Fibroblast of skin of left biceps (primary cell): ENCODE data around the gene MROH7.

Experiments
- DNase-seq, 2 experiments: peaks; one replicate each; pipeline ENCODE4 v3.0.0-alpha.2; 2013; ENCODE audit warnings: low read depth in 2 of 2

Gene MROH7

GRCh38 chr1:54697896-54698295 is 56.3 kb downstream of the MROH7 start:
- DNase-seq, result no peak

DNA sequence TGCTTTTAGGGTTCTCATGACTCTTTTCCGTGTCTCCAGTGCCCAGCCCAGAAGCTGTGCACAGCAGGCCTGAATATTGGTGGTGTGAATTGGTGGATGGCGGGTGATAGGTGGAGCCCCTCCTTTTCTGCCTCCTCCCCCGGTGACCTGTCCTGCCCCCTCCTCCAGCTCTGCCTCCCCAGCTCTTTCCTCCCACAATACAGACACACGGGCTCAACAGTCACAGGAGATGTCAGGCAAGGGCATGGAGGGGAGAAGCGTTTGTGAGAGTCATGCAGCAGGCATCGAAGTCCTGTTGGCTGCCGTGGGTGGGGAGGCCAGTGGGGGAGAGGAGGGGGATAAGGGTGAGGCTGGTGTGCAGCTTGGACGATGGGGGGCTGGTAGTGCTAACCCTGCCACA is 56.8 kb downstream of the MROH7 start:
- DNase-seq, result no peak

DNA sequence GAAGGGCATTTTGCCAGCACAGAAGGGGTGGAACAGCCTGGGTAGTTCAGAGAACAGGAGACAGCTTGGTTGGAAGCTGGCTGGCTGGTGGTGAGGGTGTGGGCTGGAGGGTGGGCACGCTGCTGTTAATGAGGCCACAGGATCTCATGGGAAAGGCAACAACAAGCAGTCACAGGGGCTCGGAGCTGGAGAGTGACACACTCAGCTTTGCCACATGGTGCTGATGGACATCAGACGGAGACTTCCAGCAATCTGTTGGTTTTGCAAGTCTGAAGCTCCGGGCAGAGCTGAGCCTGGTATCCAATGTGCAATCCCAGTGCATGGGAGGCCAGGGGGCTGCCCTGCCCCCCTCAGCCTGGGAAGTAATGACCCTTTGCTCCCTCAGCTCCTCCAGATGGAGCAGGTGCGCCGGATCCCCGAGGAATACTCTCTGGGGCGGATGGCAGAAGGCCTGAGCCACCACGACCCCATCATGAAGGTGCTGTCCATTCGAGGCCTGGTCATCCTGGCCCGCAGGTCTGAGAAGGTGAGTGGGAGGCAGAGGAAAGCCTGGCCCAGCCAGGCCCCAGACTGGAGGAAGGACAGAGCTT is 58.4 kb downstream of the MROH7 start:
- no peak for DNase-seq

DNA sequence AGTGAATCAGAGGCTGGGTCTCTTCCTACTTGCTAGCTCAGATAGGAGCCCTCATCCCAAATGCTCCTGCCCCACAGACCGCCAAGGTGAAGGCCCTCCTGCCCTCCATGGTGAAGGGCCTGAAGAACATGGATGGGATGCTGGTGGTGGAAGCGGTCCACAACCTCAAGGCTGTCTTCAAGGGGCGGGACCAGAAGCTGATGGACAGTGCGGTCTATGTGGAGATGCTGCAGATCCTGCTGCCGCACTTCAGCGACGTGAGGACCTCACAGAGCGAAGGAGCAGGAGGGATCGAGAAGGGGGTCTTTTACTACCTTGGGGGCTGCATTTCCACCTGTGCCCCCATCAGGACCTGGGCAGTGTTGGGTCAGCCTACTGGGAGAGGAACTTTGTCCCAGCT is 59.5 kb downstream of the MROH7 start:
- no peak for DNase-seq

DNA sequence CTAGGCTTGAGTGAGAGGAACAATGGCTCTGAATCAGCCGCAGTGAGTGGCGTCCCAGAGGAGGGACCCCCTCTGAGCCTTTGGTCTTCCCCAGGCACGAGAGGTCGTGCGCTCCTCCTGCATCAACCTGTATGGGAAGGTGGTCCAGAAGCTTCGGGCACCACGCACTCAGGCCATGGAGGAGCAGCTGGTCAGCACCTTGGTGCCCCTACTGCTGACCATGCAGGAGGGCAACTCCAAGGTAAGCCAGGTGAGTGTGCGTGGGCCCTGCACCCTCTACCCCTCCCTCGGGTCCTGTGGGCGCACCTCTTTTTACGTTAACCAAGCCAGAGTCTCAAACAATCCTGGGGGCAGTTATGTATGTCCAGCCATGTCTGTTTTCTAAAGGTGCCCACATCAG is 60.4 kb downstream of the MROH7 start:
- no peak for DNase-seq

DNA sequence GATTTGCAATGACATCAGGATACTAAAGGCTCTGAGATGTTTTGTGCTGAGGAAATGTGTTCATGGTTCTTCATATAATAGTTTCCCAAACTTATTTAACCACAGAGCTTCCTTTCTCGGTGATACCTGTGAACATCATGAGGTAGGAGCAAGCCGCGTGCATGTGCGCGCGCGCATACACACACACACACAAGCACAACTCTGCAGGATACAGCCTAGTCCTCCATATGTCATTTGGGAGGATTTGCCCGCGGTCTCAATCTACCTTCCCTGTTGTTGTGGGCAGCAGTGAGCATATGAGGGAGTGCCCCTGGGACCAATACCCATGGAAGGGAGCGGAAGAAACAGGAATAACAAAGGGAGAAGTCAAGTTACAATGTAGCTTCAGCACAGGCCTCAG is 61.9 kb downstream of the MROH7 start:
- DNase-seq, result no peak

GRCh38 chr1:54705153-54705552 is 63.6 kb downstream of the MROH7 start:
- DNase-seq, result no peak

DNA sequence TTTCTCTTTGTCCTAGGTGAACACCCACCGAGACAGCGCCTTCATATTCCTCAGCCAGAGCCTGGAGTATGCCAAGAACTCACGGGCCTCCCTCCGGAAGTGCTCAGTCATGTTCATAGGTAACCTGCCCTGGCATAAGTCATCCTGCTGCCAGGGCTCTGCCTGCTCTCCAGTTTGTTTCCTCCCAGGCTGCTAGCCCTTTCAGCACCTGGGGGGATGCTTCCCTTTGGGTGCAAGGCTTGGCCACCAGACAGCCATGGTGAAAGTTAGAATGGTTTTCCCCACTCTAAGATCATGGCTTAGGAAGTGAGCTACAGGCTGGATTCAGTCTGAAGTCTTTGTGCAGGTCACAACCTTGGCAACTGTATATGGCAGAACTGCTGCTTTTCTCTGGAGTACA is 64.8 kb downstream of the MROH7 start:
- DNase-seq, result no peak

GRCh38 chr1:54708385-54708784 is 66.8 kb downstream of the MROH7 start:
- DNase-seq, result no peak

DNA sequence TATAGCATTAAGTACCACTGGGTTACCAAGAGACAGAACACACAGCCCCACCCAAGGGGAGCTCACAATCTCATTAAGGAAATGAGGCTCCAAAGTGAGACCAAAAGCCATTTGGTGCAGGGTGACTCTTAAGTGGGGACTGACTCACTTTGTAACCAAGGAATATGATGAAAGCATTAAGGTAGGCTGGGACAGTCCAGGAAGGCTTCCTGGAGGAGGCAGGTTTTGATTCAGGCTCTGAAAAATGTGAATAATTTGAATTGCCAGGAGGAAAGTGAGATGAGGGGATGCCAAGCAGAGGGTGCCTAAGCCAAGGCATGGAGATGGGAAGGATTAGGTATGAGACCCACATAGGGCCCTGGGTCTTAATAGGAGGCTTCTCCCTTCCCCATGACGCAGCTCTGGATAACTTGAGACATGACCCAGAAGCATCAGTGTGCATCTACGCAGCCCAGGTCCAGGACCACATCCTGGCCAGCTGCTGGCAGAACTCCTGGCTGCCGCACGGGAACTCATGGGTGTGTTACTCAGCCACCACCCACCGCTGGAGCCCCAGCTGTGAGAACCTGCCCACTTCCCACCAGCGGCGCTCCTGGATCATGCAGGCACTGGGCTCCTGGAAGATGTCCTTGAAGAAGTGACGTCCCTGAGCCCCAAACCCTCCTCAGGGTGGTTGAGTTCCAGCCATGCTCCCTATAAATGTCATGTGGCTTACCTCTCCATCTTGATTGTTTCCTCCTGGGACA is 68.1 kb downstream of the MROH7 start:
- DNase-seq, result no peak

DNA sequence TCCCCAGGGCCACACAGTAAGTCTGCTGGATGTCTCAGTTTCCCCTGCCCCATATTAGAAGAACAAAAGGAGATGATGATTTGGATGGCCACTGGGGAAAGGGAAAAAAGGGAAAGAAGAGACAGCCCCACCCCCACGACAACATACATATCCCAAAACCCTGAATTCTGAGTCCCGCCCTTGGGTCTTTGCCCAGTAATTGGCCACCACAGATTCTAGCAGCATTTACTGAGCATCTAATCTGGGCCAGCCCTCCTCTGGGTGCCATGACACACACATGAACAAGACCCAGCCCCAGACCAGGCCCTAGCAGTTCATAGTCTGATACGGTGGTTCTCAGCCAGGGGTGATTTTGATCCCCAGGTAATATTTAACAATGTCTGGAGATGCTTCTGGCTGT is 68.8 kb downstream of the MROH7 start:
- DNase-seq, result no peak

GRCh38 chr1:54710841-54711240 is 69.3 kb downstream of the MROH7 start:
- no peak for DNase-seq

- no peak for DNase-seq
Measured at GRCh38 chr1:54711536-54711935, 70.0 kb downstream of the MROH7 start.

DNA sequence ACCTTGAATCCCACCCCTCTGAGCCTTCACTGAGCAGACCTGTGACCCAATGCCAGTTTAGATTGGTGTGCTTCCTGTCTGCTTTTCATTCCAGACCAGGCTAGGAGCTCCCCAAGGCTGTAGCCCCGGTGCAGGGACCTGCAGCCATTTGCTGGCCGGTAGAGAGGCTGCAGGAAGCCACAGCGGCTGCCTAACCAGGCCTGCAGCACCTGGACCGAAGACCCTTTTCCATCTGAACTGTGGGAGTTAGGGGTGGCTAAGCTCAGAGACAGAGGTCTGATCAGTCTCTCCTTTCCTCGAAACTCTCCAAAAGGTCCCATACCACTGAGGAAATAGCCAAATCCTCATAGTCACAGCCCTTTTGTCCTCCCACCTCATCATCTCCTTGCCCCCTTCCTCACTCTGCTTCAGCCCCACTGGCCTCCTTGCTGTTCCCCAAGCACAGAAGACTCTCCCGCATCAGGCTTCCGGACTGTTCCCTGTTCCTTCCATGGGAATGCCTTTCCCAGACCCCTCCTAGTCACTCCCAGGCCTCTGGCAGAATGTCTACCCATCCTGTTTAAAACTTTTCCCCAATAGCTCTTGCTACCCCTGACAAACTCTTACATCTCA is 73.4 kb downstream of the MROH7 start:
- no peak for DNase-seq

GRCh38 chr1:54715493-54716298 is 74.1 kb downstream of the MROH7 start, which contains the start of gene TTC4:
TTC4 (plus strand) TSS chr1:54715861; CDS start chr1:54715909, 48 bp downstream.
- DNase-seq, result peak; percentile 39 to 47

GRCh38 chr1:54716299-54717047 is 74.9 kb downstream of the MROH7 start:
- peak; percentile 3 to 10 for DNase-seq

DNA sequence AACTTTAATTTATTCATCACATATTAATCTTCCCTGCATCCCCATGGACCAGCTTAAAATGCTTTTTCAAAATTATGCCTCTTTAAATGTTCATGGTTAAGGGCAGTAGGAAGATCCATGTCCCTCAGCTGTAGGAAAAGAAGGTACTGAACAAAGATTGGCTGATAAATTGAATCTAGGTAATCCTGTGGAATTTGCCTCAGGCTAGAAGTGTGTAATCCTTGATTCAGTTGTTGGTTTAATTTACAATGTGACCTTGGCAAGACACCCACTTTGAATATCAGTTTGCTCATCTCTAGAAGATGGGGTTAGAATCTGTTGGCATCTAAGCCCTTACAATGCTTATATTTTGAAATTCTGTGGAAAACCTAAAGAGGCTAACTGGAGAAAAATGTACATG is 80.1 kb downstream of the MROH7 start:
- DNase-seq, result no peak

- no peak for DNase-seq
Measured at GRCh38 chr1:54723985-54724384, 82.4 kb downstream of the MROH7 start.

- no peak for DNase-seq
Measured at GRCh38 chr1:54724771-54725170, 83.2 kb downstream of the MROH7 start.

GRCh38 chr1:54728027-54728426 is 86.4 kb downstream of the MROH7 start:
- no peak for DNase-seq

DNA sequence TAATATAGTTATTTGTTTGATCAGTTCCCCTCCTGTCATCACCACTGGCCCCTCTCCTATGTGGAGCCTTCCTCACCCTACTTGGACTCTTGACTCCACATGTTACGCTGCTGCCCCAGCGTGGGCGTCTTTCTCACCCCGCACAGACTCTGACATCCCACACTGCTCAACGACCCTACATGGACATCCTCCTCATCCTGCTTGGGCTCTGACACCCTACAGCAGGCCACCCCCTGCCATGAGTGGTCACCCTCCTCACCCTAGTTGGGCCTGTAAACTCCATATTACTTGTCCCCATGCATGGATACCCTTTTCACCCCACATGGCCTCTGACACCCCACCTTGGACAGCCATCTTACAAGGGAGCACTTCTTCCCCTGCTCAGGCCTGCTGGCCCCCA is 95.1 kb downstream of the MROH7 start:
- no peak for DNase-seq

DNA sequence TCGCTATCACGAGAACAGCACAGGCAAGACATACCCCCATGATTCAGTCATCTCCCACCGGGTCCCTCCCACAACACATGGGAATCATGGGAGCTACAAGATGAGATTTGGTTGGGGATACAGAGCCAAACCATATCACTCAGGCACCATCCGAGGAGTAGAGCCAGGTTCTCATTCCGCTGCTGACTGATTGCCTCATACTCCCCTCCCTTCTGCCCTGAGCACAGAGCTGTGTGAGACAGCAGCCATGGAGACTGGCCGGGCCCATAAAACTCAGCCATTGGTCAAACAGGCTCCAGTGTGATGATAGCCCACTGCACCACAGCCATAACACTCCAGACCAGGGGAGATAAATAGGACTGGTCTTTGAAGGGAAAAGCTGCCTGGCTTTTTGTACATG is 96.7 kb downstream of the MROH7 start:
- DNase-seq, result no peak
